Stromal cell of bone marrow (primary cell): ENCODE results near the gene NAV3.
A peak's percentile ranks its signal among the peaks of the same experiment; 100 is the strongest.

Experiments
- DNase-seq: peaks from one replicate; pipeline ENCODE4 v3.0.0-alpha.2; 2012; ENCODE audit warnings: low read depth

NAV3 gene, protein sequence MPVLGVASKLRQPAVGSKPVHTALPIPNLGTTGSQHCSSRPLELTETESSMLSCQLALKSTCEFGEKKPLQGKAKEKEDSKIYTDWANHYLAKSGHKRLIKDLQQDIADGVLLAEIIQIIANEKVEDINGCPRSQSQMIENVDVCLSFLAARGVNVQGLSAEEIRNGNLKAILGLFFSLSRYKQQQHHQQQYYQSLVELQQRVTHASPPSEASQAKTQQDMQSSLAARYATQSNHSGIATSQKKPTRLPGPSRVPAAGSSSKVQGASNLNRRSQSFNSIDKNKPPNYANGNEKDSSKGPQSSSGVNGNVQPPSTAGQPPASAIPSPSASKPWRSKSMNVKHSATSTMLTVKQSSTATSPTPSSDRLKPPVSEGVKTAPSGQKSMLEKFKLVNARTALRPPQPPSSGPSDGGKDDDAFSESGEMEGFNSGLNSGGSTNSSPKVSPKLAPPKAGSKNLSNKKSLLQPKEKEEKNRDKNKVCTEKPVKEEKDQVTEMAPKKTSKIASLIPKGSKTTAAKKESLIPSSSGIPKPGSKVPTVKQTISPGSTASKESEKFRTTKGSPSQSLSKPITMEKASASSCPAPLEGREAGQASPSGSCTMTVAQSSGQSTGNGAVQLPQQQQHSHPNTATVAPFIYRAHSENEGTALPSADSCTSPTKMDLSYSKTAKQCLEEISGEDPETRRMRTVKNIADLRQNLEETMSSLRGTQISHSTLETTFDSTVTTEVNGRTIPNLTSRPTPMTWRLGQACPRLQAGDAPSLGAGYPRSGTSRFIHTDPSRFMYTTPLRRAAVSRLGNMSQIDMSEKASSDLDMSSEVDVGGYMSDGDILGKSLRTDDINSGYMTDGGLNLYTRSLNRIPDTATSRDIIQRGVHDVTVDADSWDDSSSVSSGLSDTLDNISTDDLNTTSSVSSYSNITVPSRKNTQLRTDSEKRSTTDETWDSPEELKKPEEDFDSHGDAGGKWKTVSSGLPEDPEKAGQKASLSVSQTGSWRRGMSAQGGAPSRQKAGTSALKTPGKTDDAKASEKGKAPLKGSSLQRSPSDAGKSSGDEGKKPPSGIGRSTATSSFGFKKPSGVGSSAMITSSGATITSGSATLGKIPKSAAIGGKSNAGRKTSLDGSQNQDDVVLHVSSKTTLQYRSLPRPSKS (N-terminal part only)

DNA sequence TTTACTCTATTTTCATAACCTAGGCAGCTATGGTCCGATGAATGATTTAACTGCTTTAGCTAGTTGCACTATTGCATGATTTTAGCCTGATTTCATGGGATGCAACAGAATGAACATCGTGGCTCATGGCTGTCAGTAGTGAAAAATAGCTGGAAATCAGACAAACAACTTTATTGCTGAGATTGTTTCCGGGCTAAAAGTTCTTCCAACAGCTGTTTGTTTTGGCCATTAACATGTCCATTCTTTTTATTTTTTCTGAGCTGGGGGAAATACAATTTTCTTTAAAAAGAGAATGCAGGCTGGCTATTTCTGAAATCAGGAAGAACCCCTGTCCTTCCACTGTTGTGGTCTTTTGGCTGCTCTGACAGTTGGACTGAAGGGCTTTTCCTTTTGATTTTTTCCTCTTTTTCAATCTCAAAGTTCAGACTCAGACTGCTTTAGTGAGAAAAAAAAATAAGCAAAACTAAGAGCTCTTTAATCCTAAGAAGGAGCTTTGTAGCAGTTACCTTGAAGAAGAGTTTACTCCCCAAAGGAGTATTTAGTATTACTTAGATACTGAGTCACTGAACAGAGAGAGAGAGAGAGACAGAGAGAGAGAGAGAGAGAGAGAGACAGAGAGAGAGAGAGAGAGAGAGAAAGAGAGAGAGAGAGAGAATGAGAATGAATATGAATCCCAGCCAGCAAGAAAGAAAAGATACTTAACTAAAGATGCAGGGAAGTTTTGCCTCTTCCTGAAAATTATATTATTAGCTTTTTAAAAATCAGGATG lies at the start of gene NAV3:
Gene NAV3, plus strand, starts transcription at position 312 of the 769 bp plus-strand sequence. CDS start 568 bp downstream, outside the sequence.
- no peak for DNase-seq

DNA sequence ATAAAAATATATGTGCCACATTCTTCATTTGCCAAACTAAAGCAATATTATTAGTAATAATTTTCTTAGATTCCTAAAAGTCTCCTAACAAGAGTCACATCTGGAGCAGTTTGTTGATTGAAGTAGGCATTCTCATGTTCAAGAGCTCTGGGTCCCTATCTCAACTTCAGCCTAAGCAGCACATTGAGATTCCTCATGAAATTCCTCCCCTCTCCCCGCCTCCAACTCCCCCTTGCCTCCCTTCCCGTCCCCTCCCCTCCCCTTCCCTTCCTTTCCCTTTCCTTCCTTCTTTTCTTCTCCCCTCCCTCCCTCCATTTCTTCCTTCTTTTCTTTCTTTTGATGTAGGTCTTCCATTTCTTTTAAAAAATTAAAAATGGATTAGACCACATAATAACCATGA lies 48.7 kb upstream of the NAV3 start:
- DNase-seq = no peak

DNA sequence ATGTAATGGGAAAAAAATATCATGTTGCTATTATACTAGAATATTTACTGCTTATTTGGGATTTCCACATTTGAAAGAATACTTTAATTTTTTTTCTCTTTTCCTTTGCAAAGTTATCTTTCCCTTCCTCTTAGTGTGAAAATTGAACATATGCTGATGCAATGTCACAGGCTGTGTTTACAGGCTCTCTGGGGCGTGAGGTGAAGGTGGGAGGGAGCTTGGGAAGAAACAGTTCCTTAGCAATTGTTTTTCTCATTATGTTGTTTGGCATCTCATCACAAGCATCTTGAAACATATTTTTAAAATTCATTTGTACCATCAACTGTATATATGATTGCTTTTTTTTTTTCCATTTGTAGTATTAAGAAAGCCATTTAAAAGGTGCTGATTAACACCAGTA lies 47.9 kb upstream of the NAV3 start:
- DNase-seq = no peak

DNA sequence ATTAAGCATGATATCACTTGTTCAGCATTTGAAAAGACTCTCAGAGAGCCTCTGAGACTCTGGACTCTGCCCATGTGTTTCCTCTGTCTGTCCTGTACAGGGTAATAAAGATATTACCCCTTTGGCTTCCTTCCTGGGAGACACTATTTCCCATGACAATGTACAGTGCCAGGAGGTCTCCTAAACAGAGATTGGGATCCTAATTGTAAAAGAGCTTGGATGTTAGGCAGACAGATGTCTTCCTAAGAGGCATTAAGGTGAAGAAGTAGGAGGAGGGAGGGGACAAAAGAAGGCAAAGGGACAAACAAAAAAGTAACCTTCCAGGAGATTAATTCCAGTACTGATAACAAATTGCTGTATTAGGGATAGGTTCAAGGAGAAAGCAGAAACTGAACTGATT lies 45.5 kb upstream of the NAV3 start:
- no peak for DNase-seq

DNA sequence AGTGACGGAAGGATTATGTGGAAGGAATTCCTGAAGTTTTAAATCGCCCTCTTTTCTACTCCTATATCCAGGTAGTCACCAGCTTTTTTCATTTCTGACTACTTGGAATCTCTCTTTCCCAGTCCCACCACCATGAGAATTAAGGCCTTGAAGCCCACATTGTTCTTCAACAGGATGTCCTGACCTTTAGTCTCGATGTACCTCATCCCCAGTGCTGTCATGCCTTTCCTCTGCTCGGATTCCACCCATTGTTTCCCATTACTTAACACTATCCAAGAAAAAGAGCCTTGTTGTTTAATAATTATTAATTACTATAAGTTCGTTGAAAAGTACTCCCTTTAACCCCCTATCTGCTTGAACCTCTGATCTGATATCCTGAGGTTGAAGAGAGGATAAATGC lies 44.0 kb upstream of the NAV3 start:
- no peak for DNase-seq

DNA sequence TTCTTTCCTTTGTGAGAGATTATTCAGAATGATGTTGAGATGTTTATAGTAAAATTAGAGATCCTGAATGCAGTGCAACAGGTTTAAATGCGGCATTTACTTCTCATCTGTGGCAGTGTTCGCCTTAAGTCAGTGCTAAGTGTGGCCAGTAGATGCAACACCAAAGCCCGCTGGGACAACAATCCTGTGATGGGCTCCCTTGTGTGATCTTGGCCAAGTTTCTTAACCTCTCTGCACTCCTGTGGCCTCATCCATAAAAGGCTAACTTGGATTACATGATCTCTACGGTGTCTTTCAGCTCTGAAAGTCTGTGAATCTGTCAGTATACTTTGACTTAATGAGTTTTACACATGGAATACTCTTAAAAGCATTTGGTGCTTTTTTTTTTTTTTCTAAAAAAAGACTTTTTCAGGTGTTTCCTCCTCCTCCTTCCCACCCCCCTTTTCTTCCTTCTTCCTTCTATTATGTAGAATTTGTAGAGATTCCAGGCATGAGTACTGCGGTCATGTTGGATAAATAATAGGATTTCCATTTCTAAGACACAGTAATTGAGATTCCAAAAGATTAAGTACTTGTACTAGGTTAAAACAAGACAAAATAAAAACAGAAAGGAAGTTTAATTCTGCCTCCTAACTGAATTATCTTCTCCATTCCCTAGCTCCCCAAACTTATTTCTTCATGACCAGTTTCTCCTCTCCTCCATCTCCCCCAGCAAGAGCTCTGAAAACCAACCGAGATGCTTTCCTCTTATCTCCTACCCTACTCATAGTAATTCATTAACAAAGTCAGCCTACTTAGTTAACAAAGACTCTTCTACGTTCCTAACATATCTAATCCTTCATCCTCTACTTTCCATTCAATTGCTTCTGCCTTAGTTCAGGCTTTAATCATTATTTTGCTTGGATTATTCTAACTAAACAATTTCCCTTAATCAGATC lies 42.2 kb upstream of the NAV3 start:
- no peak for DNase-seq

DNA sequence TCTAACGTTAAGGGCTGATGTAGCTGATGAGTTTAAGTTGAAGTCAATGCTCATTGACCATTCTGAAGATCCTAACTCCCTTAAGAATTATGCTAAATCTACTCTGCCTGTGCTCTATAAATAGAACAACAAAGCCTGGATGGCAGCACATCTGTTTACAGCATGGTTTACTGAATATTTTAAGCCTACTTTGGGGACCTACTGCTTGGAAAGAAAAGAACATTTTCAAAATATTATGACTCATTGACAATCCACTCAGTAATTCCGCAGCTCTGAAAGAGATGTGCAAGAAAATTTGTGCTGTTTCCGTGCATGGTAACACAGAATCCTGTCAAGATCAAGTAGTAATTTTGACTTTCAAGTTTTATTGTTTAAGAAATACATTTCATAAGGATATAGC lies 35.0 kb upstream of the NAV3 start:
- peak; percentile 16 for DNase-seq

DNA sequence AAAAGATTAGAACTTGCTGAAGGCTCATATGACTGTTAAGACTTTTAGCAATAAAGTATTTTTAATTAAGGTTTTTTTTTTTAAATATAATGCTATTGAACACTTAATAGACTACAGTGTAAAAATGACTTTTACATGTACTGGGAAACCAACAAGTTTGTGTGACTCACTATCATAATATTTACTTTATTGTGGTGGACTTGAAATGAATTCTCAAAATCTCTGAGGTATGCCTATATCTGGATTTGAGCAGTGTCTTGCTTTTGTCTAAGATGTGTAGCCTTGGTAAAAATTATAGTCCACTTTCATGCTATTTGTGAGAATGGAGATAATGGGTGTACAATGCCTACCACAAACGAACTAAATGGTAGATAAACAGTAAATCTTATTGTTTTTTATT lies 33.9 kb upstream of the NAV3 start:
- peak; percentile 25 for DNase-seq

DNA sequence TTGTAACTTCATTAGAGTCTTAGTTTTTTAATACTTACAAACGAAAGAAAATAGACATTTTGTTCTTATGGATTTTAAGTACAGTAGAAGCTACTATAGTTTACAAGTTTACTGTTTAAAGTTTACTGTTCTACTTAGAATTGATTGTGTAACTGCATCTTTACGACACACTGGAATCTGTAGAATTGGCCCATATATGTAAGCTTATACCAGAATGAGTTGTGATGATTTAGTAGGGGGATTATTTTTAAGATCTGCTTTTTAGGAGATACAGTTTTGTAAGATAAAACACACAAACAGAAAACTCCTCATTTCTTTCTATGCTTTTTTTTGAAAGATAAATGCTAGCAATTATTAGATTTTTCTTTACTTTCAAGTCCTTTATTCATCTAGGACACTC lies 30.2 kb upstream of the NAV3 start:
- DNase-seq = no peak

DNA sequence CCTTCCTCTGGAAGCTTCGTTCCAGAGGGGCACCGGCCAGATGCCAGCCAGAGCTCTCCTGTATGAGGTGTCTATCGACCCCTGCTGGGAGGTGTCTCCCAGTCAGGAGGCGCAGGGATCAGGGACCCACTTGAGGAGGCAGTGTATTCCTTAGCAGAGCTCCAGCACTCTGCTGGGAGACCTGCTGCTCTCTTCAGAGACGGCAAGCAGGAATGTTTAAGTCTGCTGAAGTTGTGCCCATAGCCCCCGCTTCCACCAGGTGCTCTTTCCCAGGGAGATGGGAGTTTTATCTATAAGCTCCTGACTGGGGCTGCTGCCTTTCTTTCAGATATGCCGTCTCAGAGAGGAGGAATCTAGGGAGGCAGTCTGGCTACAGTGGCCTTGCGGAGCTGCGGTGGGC lies 22.2 kb upstream of the NAV3 start:
- DNase-seq = no peak

DNA sequence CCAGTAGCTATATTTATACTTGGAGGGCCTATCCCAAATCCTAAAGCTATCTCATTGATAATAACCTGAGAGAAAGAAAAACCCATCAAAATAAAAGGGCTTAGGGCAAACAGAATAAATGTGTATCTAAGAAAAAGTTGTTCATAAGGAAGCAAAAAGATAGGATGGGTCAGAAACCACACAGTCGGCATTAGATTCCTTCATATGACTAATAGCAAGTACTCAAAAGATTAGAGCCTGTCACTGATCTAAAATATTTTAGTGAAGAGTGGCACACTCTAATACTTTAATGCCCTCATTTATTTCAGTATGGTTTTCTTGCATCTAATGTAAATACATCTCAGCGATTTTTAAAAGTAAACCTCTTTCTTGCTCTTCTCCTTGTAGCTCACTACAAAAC lies 17.1 kb upstream of the NAV3 start:
- DNase-seq = no peak

DNA sequence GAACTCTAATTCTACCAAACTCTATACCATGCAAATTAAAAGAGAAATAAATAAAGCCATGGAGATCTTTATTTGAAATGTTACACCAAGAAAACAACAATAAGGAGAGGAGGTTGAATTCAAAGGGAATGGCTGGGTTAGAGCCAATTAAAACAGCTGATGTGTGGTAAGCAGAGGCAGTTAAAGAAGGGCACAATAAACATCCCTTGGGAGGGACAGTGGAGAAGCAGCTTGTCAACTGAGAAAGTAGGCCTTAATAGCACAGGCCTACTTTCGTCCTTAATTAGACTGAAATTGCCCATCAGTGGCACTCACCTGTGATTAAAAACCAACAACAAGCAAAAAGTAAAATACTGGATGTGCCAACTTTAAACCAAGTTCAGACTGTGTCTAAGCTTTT lies 16.3 kb upstream of the NAV3 start:
- no peak for DNase-seq

DNA sequence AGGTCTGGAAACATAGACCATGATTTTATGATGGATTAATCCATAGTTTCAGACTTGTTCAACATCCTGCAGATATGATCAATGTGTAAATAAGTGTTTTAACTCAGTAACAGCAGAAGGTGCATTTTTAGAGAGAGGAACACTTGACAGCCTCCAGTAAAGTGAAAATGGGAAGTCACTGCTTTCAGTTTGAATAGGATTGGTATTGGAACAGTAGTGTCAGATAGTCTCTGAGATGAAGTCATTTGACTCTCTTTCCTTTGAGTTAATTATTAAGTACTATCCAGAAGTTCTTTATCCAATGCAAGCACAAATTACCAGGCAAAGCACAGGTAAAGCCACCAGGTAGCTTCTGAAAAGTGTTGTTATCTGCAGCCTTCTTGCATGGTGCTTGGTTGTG lies 14.5 kb upstream of the NAV3 start:
- DNase-seq = no peak

DNA sequence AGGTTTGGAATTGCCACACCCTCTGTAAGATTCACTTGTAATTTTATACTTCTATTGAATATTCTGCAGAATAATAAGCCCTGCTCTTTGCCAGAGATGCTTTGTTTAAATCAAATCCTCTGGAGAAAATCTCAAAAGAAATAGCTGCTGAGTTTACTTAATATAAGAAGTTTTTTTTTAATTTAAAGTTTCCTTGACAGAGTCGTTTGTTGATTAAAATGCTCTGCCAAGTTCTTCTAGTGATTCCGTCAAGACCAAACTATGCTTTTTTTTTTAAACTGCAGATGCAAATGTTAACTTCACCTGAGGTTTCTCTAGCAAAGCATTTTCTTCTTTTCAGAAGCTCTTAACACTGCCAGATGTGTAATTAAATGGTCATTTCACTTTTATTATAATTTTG lies 13.4 kb upstream of the NAV3 start:
- no peak for DNase-seq

DNA sequence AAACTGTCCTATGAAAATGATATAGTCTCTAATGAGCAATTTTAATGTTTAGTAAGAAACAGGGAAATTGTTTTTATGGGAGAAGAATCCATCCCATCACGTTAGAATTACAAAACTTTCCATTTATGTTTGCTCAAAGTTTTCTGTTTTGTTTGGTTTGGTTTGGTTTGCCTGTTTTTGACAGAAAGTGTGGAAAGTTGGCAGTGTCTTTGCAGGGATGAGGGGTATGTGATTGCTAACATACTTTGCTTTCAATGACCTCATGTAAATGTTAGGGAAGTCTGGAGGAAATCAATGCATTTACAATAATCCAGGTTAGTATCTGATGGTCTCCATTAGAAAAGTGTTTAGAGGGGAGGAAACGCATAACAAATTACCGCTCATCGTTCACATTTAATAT lies 12.3 kb upstream of the NAV3 start:
- no peak for DNase-seq

DNA sequence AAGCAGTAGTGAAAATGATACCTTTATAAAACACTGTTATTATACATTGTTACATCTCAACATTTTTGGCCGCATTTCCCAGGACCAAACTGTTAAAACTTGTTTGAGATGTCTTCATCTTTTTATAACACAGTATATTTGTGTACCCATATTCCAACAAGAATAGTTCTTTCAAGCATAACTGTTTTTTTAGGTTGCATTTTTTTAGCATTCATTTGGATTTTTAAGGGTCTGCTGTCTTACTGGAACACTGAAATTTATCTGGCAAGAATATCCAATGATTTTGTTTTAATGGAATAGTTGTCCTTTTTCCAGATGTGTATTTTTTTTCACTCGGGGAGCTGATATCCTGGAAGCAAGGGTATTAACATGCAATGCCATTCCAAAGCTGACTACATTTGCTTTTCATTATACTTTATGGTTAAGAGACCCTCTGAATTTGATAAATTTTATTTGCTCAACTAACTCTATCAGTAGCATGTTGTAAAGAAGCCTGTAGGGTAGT lies 8.9 kb upstream of the NAV3 start:
- DNase-seq = no peak

DNA sequence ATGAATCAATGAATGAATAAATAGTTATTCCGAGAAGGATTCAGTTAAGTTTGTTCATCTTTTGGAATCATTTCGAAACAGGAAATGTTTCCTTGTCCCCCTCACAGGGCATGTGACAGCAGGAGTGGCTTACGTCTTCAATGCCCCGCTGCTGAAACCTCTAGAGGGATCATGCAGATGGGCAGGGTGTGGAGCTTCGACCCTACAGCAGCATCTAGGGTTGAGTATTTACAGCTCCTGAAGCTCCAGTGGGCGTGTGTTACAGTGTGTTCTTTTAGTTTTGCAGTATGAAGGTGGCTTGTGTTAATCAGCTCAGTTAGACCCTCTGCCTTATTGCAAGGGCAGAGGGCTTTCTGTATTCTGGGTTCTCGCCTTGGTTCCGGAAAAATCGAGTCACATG lies 2.6 kb downstream of the NAV3 start:
- DNase-seq = no peak

DNA sequence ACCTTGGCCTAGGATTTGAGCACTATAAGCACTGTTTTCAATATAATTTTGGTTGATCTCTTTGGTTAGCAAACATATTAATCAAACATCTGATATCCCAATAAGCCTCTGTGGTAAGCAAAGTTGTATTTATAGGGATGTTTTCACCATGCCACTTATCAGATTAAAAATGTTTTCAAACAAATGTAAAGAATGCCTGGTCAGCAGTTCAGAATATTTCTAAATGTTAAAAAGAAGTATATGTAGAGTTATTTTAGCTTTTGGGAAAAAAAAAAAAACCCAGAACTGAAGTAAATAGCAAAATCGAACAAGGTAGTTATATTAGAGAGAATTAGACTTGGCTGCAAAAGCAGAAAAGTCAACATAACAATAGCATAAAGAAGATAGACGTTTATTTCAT lies 3.9 kb downstream of the NAV3 start:
- no peak for DNase-seq

DNA sequence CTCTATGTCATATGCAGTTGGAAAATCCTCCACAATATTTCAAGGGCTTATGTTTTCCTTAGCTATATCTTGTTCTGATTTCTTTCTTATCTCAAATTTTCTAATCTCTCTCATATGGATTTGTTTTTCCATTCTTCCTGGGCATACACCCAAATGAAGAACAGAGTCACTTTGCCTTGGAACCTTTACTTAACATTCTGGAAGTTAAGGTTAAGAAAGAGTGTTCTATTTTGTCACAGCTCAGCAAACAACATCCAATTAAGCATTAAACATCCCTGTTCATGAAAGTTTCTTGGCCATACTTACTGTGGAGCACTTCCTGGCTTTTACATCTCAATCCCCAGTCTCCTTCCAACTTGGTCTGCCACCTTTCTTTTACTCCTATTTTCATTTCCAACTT lies 5.3 kb downstream of the NAV3 start:
- no peak for DNase-seq

DNA sequence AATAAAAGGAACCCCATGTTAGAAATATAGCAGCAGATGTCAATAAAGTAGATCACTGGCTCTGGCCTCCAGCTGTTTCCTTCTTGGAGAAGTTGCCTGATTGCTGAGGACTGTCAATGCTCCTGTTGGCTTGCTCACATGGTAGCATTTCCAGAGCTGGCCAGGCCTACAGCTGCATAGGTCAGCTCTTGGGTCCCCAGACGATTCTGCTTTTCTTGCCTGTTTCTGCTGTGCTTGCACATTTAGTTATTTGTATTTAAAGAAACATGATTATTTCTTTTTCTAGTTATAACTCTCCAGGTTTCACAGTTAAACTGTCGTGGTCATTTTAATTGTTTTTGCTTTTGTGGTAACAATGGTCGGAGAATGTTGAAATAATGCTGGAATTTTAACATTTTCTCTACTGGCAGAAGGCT lies 7.2 kb downstream of the NAV3 start:
- DNase-seq = peak; percentile 28

DNA sequence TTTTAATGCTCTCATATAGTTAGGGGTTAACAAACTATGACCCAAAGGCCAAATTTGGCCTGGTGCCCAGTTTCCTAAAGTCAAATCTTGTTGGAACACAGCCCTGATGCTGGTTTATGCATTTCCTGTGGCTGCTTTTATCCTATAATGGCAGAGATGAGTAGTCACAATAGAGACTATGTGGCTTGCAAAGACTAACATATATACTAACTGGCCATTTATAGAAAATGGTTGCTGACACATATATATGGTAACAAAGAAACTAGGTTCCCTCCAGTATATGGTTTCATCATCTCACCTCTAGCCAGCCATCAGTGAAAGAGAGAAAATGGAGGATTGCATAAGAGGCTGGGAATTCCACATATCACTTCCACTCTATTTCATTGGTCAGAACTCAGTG lies 10.8 kb downstream of the NAV3 start:
- DNase-seq = no peak
